ENCODE measurements around the gene SCAPER.

The SCAPER gene

GRCh38 chr15:76584868-76585575, 320.1 kb downstream of the SCAPER start:
- Histone ChIP-seq H3K27me3 (ENCODE audit: insufficient read depth, low read length) (no peaks in the 10 kb centered on the region), H3K4me3 (ENCODE audit: low read length) (no peak overlapping the region), H3K9me3 (ENCODE audit: low read length) (peaks cover 3% of the 10 kb centered on the region), H2AFZ (ENCODE audit: low read depth, low read length) (no peak overlapping the region), H3K4me1 (ENCODE audit: insufficient read depth, low read length) (no peaks in the 10 kb centered on the region), H3K36me3 (ENCODE audit: insufficient read depth, low read length) (no peaks in the 10 kb centered on the region)

- Histone ChIP-seq H3K36me3 (ENCODE audit: insufficient read depth, low read length) (no peaks in the 10 kb centered on the region), H3K4me3 (ENCODE audit: low read length) (no peak overlapping the region)
These were observed 322.6 kb downstream of the SCAPER start for GRCh38 chr15:76582550-76582949.

DNA sequence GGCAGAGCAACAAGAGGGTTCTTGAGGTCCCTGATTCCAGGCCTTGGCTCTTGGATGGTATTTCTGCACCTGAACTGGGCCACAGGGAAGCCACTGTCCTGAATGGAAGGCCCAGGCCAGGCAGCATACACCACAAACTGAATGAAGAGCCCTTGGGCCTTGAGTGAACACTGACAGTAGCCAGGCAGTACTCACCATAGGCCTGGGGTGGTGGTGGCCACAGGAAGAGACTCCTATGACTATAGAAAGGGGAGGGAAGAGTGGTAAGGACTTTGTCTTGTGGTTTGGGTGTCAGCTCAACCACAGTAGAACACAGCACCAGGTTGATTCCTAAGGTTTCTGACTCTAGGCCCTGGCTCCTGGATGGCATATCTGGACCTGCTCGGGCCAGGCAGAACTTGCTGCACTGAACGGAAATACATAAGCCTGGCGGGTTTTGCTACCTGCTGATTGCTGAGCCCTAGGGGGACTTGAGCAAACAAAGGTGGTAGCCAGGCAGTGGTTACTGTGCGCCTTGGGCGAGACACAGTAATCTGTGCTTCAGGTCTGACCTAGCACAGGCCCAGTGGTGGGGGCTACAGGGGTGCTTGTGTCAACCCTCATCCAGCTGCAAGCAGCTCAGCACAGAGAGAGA, 327.1 kb downstream of the SCAPER start:
- Histone ChIP-seq H3K9me3 (ENCODE audit: low read length) (peaks cover 3% of the 10 kb centered on the region), H3K36me3 (ENCODE audit: insufficient read depth, low read length) (no peaks in the 10 kb centered on the region), H3K4me3 (ENCODE audit: low read length) (no peak overlapping the region), H3K27me3 (ENCODE audit: insufficient read depth, low read length) (no peaks in the 10 kb centered on the region), H3K4me1 (ENCODE audit: insufficient read depth, low read length) (no peaks in the 10 kb centered on the region), H2AFZ (ENCODE audit: low read depth, low read length) (no peak overlapping the region)

More at GRCh38 chr15:76582550-76582949, 322.6 kb downstream of the SCAPER start:
- no peaks in the 10 kb centered on the region for H3K4me1 ChIP-seq (ENCODE audit: insufficient read depth, low read length)
- H3K9me3 ChIP-seq (ENCODE audit: low read length): peaks cover 3% of the 10 kb centered on the region
- H2AFZ ChIP-seq (ENCODE audit: low read depth, low read length): no peak overlapping the region
- no peaks in the 10 kb centered on the region for H3K27me3 ChIP-seq (ENCODE audit: insufficient read depth, low read length)

DNA sequence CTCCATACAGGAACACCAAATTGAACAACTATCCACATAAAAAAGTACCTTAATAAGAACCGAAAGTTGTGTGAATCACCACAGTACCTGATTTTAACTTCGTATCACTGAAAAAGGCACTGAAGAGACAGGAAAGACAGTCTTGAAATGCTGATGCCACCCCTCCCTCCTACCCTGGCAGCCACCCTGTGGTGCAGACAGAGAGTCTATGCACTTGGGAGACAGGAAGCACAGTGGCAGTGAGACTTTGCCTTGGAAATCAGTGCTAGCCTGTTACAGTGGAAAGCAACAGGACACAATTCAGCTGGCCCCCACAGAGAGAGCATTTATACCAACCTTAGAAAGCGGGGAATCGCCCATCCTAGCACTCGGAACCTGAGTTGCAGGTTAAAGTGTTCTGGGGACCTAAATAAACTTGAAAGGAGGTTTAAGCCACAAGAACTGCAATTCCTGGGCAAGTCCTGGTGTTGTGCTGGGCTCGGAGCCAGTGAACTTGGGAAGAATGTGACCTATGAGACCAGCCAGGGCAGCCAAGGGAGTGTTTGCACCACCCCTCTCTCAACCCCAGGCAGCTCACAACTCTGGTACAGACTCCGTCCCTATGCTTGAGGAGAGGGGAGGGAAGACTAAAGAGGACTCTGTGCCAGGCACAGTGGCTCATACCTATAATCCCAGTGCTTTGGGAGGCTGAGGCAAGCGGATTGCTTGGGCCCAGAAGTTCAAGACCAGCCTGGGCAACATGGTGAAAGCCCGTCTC, 328.4 kb downstream of the SCAPER start:
- no peaks in the 10 kb centered on the region for H3K36me3 ChIP-seq (ENCODE audit: insufficient read depth, low read length)
- H3K27me3 ChIP-seq (ENCODE audit: insufficient read depth, low read length): no peaks in the 10 kb centered on the region
- H3K9me3 ChIP-seq (ENCODE audit: low read length): peaks cover 3% of the 10 kb centered on the region
- H3K4me3 ChIP-seq (ENCODE audit: low read length): no peak overlapping the region
- H3K4me1 ChIP-seq (ENCODE audit: insufficient read depth, low read length): no peaks in the 10 kb centered on the region
- no peak overlapping the region for H2AFZ ChIP-seq (ENCODE audit: low read depth, low read length)

GRCh38 chr15:76575679-76576078, 329.5 kb downstream of the SCAPER start:
- Histone ChIP-seq H3K4me3 (ENCODE audit: low read length) (no peak overlapping the region), H2AFZ (ENCODE audit: low read depth, low read length) (no peak overlapping the region), H3K27me3 (ENCODE audit: insufficient read depth, low read length) (no peaks in the 10 kb centered on the region), H3K4me1 (ENCODE audit: insufficient read depth, low read length) (no peaks in the 10 kb centered on the region), H3K36me3 (ENCODE audit: insufficient read depth, low read length) (no peaks in the 10 kb centered on the region), H3K9me3 (ENCODE audit: low read length) (peaks cover 3% of the 10 kb centered on the region)

DNA sequence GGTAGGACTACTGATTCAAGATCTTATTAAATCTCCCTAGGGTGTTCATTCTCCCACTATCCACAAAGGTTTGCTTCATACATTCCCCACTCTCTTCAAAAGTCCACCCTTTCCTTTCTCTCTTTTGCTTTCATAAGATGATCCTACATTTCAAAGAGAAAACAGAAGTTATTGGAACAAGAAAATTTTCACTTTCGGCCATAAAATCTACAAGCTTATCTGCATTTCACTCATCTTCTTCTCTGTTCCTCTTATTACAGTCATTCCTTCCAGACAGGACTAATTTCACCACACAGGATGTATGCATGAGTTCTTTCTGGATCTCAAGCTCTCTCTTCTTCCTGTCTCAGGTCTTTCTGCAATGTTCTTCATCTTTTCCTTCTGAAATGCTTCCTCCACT, 329.9 kb downstream of the SCAPER start:
- H3K4me3 ChIP-seq (ENCODE audit: low read length): no peak overlapping the region
- no peak overlapping the region for H2AFZ ChIP-seq (ENCODE audit: low read depth, low read length)
- H3K36me3 ChIP-seq (ENCODE audit: insufficient read depth, low read length): no peaks in the 10 kb centered on the region
- H3K27me3 ChIP-seq (ENCODE audit: insufficient read depth, low read length): no peaks in the 10 kb centered on the region
- peaks cover 3% of the 10 kb centered on the region for H3K9me3 ChIP-seq (ENCODE audit: low read length)
- H3K4me1 ChIP-seq (ENCODE audit: insufficient read depth, low read length): no peaks in the 10 kb centered on the region

GRCh38 chr15:76572983-76573314, 332.2 kb downstream of the SCAPER start:
- H3K4me1 ChIP-seq (ENCODE audit: insufficient read depth, low read length): no peaks in the 10 kb centered on the region
- no peaks in the 10 kb centered on the region for H3K36me3 ChIP-seq (ENCODE audit: insufficient read depth, low read length)

DNA sequence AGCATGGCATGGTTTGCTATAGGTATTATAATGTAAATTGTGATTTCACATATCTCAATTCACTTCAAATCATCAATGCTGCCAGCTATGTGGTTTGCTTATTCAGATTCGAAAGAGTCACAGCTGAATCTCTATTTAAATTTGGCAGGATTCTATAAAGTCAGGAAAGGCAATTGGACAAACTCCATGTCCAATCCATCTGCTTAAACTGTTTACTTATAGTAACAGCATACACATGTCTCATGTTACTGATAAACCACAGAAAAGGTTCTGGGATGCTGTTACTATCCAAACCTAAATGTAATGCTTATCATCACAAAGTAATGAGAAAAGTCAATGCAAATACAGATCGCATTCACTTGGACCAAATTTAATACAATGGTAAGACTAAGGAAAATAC, 338.9 kb downstream of the SCAPER start:
- Histone ChIP-seq H3K27me3 (ENCODE audit: insufficient read depth, low read length) (no peaks in the 10 kb centered on the region), H3K4me1 (ENCODE audit: insufficient read depth, low read length) (no peaks in the 10 kb centered on the region), H3K36me3 (ENCODE audit: insufficient read depth, low read length) (no peaks in the 10 kb centered on the region), H3K4me3 (ENCODE audit: low read length) (no peak overlapping the region), H2AFZ (ENCODE audit: low read depth, low read length) (no peak overlapping the region), H3K9me3 (ENCODE audit: low read length) (no peaks in the 10 kb centered on the region)

More at GRCh38 chr15:76572983-76573314, 332.2 kb downstream of the SCAPER start:
- no peak overlapping the region for H3K4me3 ChIP-seq (ENCODE audit: low read length)
- no peaks in the 10 kb centered on the region for H3K27me3 ChIP-seq (ENCODE audit: insufficient read depth, low read length)
- H2AFZ ChIP-seq (ENCODE audit: low read depth, low read length): no peak overlapping the region
- H3K9me3 ChIP-seq (ENCODE audit: low read length): peaks cover 2% of the 10 kb centered on the region

GRCh38 chr15:76565366-76565765, 339.8 kb downstream of the SCAPER start:
- no peaks in the 10 kb centered on the region for H3K36me3 ChIP-seq (ENCODE audit: insufficient read depth, low read length)
- no peak overlapping the region for H3K4me3 ChIP-seq (ENCODE audit: low read length)
- H3K9me3 ChIP-seq (ENCODE audit: low read length): no peaks in the 10 kb centered on the region
- no peaks in the 10 kb centered on the region for H3K4me1 ChIP-seq (ENCODE audit: insufficient read depth, low read length)
- no peak overlapping the region for H2AFZ ChIP-seq (ENCODE audit: low read depth, low read length)
- no peaks in the 10 kb centered on the region for H3K27me3 ChIP-seq (ENCODE audit: insufficient read depth, low read length)

- H3K9me3 ChIP-seq (ENCODE audit: low read length): peaks cover under 1% of the 10 kb centered on the region
These were observed 349.9 kb downstream of the SCAPER start for GRCh38 chr15:76555247-76555646.

DNA sequence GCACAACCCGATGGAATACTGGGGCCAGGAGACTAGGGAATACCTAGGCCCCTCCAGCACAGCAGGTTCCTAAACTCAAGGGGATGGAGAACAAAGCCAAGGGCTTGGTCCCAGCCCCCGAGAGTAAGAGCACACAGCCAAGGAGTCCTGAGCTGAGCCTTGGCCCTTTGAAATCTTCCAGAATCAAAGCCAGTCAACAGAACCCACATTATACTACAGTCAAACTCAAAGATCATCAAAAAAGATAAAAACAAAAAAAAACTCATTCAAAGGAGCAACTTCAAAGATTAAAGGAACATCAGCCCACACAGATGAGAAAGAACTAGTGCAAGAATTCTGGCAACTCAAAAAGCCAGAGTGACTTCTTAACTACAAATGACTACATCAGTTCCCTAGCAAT, 351.6 kb downstream of the SCAPER start:
- H3K4me1 ChIP-seq (ENCODE audit: insufficient read depth, low read length): no peaks in the 10 kb centered on the region
- H3K27me3 ChIP-seq (ENCODE audit: insufficient read depth, low read length): no peaks in the 10 kb centered on the region
- H3K9me3 ChIP-seq (ENCODE audit: low read length): peaks cover 2% of the 10 kb centered on the region
- no peak overlapping the region for H2AFZ ChIP-seq (ENCODE audit: low read depth, low read length)
- no peaks in the 10 kb centered on the region for H3K36me3 ChIP-seq (ENCODE audit: insufficient read depth, low read length)
- no peak overlapping the region for H3K4me3 ChIP-seq (ENCODE audit: low read length)

More at GRCh38 chr15:76555247-76555646, 349.9 kb downstream of the SCAPER start:
- no peaks in the 10 kb centered on the region for H3K36me3 ChIP-seq (ENCODE audit: insufficient read depth, low read length)
- H3K4me1 ChIP-seq (ENCODE audit: insufficient read depth, low read length): no peaks in the 10 kb centered on the region
- no peaks in the 10 kb centered on the region for H3K27me3 ChIP-seq (ENCODE audit: insufficient read depth, low read length)
- no peak overlapping the region for H2AFZ ChIP-seq (ENCODE audit: low read depth, low read length)
- H3K4me3 ChIP-seq (ENCODE audit: low read length): no peak overlapping the region

DNA sequence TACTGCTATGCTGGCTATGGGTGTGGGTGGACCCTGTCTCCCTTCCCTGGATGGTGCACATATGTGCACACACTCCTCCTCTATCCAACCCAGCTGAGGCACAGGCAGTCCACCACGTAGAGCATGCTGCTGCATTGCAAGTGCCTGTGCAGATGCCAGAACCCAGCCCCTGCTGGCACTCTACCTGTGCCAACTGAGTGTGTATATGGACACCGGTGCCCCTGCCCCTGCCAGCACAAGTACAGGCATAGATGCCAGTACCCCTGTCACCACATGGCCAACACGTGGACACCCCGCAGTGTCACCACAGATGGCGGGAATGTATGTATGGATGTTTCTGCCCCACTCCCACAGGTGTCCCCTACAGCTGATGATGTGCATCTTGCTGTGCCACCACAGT, 352.0 kb downstream of the SCAPER start:
- Histone ChIP-seq H2AFZ (ENCODE audit: low read depth, low read length) (no peak overlapping the region), H3K4me3 (ENCODE audit: low read length) (no peak overlapping the region), H3K9me3 (ENCODE audit: low read length) (peaks cover 2% of the 10 kb centered on the region), H3K4me1 (ENCODE audit: insufficient read depth, low read length) (no peaks in the 10 kb centered on the region), H3K36me3 (ENCODE audit: insufficient read depth, low read length) (no peaks in the 10 kb centered on the region), H3K27me3 (ENCODE audit: insufficient read depth, low read length) (no peaks in the 10 kb centered on the region)

DNA sequence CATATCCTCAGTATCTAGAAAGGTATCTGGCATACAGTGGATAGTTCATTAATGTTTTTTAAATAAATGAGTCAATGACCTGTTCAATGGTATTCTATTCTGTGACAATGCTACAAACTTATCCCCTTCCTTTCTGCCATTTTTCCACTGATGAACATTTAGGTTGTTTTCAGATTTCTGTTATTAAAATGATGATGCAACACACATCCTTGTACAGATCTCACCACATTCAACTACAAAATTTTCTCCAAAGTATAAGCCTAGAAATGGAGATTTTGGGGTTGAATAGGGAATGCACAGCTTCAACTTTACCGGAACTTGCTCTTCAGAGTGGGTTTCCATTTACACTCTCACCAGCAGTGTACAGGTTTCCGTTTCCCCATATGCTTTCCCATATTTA, 358.3 kb downstream of the SCAPER start:
- H3K9me3 ChIP-seq (ENCODE audit: low read length): peaks cover 2% of the 10 kb centered on the region
- no peak overlapping the region for H2AFZ ChIP-seq (ENCODE audit: low read depth, low read length)
- no peaks in the 10 kb centered on the region for H3K4me1 ChIP-seq (ENCODE audit: insufficient read depth, low read length)
- no peak overlapping the region for H3K4me3 ChIP-seq (ENCODE audit: low read length)
- no peaks in the 10 kb centered on the region for H3K27me3 ChIP-seq (ENCODE audit: insufficient read depth, low read length)
- no peaks in the 10 kb centered on the region for H3K36me3 ChIP-seq (ENCODE audit: insufficient read depth, low read length)
